ENCODE measurements around the gene GJA5. TPM values are rescaled to one million over a fixed set of nuclear protein-coding genes. Genes with fewer than 3 reads are reported as not detected.

GJA5 gene
- total RNA-seq, 1 experiment from 2014 or later = not detected

GRCh38 chr1:147791876-147792275, 31.5 kb upstream of the GJA5 start:
- ChIA-PET POLR2A (no interaction called here), CTCF (no interaction called here)
- Histone ChIP-seq H3K27ac (ENCODE audit: low read length) (no peak overlapping the region), H3K36me3 (ENCODE audit: control insufficient read depth, insufficient read depth, low read length) (no peaks in the 10 kb centered on the region), H3K4me1 (ENCODE audit: control insufficient read depth, insufficient read depth, low read length) (no peaks in the 10 kb centered on the region), H3K4me3 (ENCODE audit: low read depth in 2 of 2, low read length in 2 of 2) (no peak overlapping the region), H3K27me3 (ENCODE audit: control insufficient read depth, insufficient read depth, low read length) (peaks cover 14% of the 10 kb centered on the region), H3K9me3 (ENCODE audit: control insufficient read depth, insufficient read depth, low read depth, low read length) (no peaks in the 10 kb centered on the region)
- BruUV-seq (replicated peaks) = no TSS peak
- DNase-seq (ENCODE audit: low read depth, low spot score) (no peak), ATAC-seq (no peak)
- intact Hi-C loops (cut with micrococcal nuclease; ENCODE audit: unreplicated experiment) = no loop called here
- in situ Hi-C loops (cut with HindIII; ENCODE audit: low pct_unique_long_range_greater_than_20kb, low sequenced_read_pairs) = no loop called here
- TF ChIP-seq SIN3A (IDR thresholded peaks at IDR 0.05; ENCODE audit: borderline replicate concordance, insufficient read depth, low read depth, low read length) (no peak), POLR2AphosphoS5 (IDR thresholded peaks at IDR 0.05; ENCODE audit: low read depth, low read length) (no peak), TCF7L2 (IDR thresholded peaks at IDR 0.05; ENCODE audit: low read depth, low read length) (no peak)
- TF ChIP-seq, protein P1, sequence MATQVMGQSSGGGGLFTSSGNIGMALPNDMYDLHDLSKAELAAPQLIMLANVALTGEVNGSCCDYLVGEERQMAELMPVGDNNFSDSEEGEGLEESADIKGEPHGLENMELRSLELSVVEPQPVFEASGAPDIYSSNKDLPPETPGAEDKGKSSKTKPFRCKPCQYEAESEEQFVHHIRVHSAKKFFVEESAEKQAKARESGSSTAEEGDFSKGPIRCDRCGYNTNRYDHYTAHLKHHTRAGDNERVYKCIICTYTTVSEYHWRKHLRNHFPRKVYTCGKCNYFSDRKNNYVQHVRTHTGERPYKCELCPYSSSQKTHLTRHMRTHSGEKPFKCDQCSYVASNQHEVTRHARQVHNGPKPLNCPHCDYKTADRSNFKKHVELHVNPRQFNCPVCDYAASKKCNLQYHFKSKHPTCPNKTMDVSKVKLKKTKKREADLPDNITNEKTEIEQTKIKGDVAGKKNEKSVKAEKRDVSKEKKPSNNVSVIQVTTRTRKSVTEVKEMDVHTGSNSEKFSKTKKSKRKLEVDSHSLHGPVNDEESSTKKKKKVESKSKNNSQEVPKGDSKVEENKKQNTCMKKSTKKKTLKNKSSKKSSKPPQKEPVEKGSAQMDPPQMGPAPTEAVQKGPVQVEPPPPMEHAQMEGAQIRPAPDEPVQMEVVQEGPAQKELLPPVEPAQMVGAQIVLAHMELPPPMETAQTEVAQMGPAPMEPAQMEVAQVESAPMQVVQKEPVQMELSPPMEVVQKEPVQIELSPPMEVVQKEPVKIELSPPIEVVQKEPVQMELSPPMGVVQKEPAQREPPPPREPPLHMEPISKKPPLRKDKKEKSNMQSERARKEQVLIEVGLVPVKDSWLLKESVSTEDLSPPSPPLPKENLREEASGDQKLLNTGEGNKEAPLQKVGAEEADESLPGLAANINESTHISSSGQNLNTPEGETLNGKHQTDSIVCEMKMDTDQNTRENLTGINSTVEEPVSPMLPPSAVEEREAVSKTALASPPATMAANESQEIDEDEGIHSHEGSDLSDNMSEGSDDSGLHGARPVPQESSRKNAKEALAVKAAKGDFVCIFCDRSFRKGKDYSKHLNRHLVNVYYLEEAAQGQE (IDR thresholded peaks at IDR 0.05; ENCODE audit: insufficient read depth in 1 of 2, low read depth in 2 of 2, low read length in 1 of 2) = no peak
- TF ChIP-seq, protein P2, sequence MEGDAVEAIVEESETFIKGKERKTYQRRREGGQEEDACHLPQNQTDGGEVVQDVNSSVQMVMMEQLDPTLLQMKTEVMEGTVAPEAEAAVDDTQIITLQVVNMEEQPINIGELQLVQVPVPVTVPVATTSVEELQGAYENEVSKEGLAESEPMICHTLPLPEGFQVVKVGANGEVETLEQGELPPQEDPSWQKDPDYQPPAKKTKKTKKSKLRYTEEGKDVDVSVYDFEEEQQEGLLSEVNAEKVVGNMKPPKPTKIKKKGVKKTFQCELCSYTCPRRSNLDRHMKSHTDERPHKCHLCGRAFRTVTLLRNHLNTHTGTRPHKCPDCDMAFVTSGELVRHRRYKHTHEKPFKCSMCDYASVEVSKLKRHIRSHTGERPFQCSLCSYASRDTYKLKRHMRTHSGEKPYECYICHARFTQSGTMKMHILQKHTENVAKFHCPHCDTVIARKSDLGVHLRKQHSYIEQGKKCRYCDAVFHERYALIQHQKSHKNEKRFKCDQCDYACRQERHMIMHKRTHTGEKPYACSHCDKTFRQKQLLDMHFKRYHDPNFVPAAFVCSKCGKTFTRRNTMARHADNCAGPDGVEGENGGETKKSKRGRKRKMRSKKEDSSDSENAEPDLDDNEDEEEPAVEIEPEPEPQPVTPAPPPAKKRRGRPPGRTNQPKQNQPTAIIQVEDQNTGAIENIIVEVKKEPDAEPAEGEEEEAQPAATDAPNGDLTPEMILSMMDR (IDR thresholded peaks at IDR 0.05) = no peak

GRCh38 chr1:147787765-147788164, 27.4 kb upstream of the GJA5 start:
- Histone ChIP-seq H3K4me1 (ENCODE audit: control insufficient read depth, insufficient read depth, low read length) (no peaks in the 10 kb centered on the region), H3K4me3 (ENCODE audit: low read depth in 2 of 2, low read length in 2 of 2) (no peak overlapping the region), H3K9me3 (ENCODE audit: control insufficient read depth, insufficient read depth, low read depth, low read length) (no peaks in the 10 kb centered on the region), H3K27ac (ENCODE audit: low read length) (no peak overlapping the region), H3K27me3 (ENCODE audit: control insufficient read depth, insufficient read depth, low read length) (peaks cover 14% of the 10 kb centered on the region), H3K36me3 (ENCODE audit: control insufficient read depth, insufficient read depth, low read length) (no peaks in the 10 kb centered on the region)
- intact Hi-C loops (cut with micrococcal nuclease; ENCODE audit: unreplicated experiment) (no loop called here), in situ Hi-C loops (cut with HindIII; ENCODE audit: low pct_unique_long_range_greater_than_20kb, low sequenced_read_pairs) (no loop called here)
- POLR2A ChIA-PET = no interaction called here
- CTCF ChIA-PET = no interaction called here
- BruUV-seq (replicated peaks) = no TSS peak
- no peak for DNase-seq (ENCODE audit: low read depth, low spot score)
- TF ChIP-seq, protein P1 (IDR thresholded peaks at IDR 0.05; ENCODE audit: insufficient read depth in 1 of 2, low read depth in 2 of 2, low read length in 1 of 2) = no peak
- TF ChIP-seq, protein P2 (IDR thresholded peaks at IDR 0.05) = no peak
- no peak for TF ChIP-seq TCF7L2 (IDR thresholded peaks at IDR 0.05; ENCODE audit: low read depth, low read length)
- TF ChIP-seq POLR2AphosphoS5 (IDR thresholded peaks at IDR 0.05; ENCODE audit: low read depth, low read length) = no peak
- TF ChIP-seq SIN3A (IDR thresholded peaks at IDR 0.05; ENCODE audit: borderline replicate concordance, insufficient read depth, low read depth, low read length) = no peak
- ATAC-seq = no peak

Data from Panc1 (cell line).